OCI-LY1 (cell line): ENCODE data around the gene EEPD1.

Source experiments
- H2AFZ ChIP-seq: fragments of 200-600 bp; sonication (generic), shearing (Covaris generic); 2 replicates; pipeline ENCODE4 v1.6.0; 2014; ENCODE audit warnings: antibody characterized with exemption, mild to moderate bottlenecking, low read length
- H3F3A ChIP-seq: fragments of 200-600 bp; sonication (generic), shearing (Covaris generic); 2 replicates; pipeline ENCODE4 v1.6.0; 2014; ENCODE audit warnings: mild to moderate bottlenecking, antibody characterized with exemption, low read length, moderate library complexity; ENCODE audit not compliant: insufficient read depth
- H3K27ac ChIP-seq: fragments of 200-600 bp; sonication (generic); 2 replicates; pipeline ENCODE4 v1.5.1; 2014; ENCODE audit warnings: low read length, mixed run types, mild to moderate bottlenecking, low read depth; ENCODE audit not compliant: poor library complexity, severe bottlenecking
- H3K27me3 ChIP-seq: fragments of 200-600 bp; sonication (generic); 2 replicates; pipeline ENCODE4 v1.6.0; 2014; ENCODE audit warnings: antibody characterized with exemption, mild to moderate bottlenecking, low read length, moderate library complexity; ENCODE audit not compliant: insufficient read depth
- H3K36me3 ChIP-seq: fragments of 200-600 bp; sonication (generic); 2 replicates; pipeline ENCODE4 v1.6.1; 2014; ENCODE audit warnings: mild to moderate bottlenecking, antibody characterized with exemption, low read length, moderate library complexity, mixed read lengths; ENCODE audit not compliant: insufficient read depth
- H3K4me1 ChIP-seq: fragments of 200-600 bp; sonication (generic); 2 replicates; pipeline ENCODE4 v1.5.1; 2014; ENCODE audit warnings: mild to moderate bottlenecking, low read length, moderate library complexity; ENCODE audit not compliant: insufficient read depth, severe bottlenecking
- H3K4me2 ChIP-seq: fragments of 200-600 bp; sonication (generic), shearing (Covaris generic); 2 replicates; pipeline ENCODE4 v1.6.1; 2014; ENCODE audit warnings: low read length
- H3K4me3 ChIP-seq: fragments of 200-600 bp; sonication (generic); 2 replicates; pipeline ENCODE4 v1.5.1; 2014; ENCODE audit warnings: low read length, low read depth, mild to moderate bottlenecking, mixed read lengths; ENCODE audit not compliant: poor library complexity, severe bottlenecking
- H3K79me2 ChIP-seq: fragments of 200-600 bp; shearing (Covaris generic); 2 replicates; pipeline ENCODE4 v1.6.1; 2016; ENCODE audit warnings: mixed run types, low read length, mixed read lengths; ENCODE audit not compliant: insufficient read depth
- H3K9ac ChIP-seq: fragments of 200-600 bp; sonication (generic), shearing (Covaris generic); 2 replicates; pipeline ENCODE4 v1.6.1; 2014; ENCODE audit warnings: mild to moderate bottlenecking, low read length, mixed read lengths
- H3K9me2 ChIP-seq: fragments of 200-600 bp; sonication (generic), shearing (Covaris generic); 2 replicates; pipeline ENCODE4 v1.6.1; 2014; ENCODE audit warnings: low read depth, mild to moderate bottlenecking, low read length, mixed read lengths
- H3K9me3 ChIP-seq: fragments of 200-600 bp; shearing (Covaris generic); 2 replicates; pipeline ENCODE4 v1.6.1; 2014; ENCODE audit warnings: low read length, mixed read lengths
- H4K20me1 ChIP-seq: fragments of 200-600 bp; sonication (generic), shearing (Covaris generic); 2 replicates; pipeline ENCODE4 v1.6.0; 2016; ENCODE audit warnings: mild to moderate bottlenecking, low read length; ENCODE audit not compliant: insufficient read depth
- EZH2 ChIP-seq: fragments of 200-600 bp; sonication (generic), shearing (Covaris generic); IDR thresholded peaks from 2 replicates; pipeline ENCODE4 v1.8.0; 2017; ENCODE audit warnings: borderline replicate concordance, mixed run types, mild to moderate bottlenecking, antibody characterized with exemption, low read length, moderate library complexity, mixed read lengths
- TF ChIP-seq, protein P1 (sequence below): fragments of 200-600 bp; sonication (generic), shearing (Covaris generic); IDR thresholded peaks from 2 replicates; pipeline ENCODE4 v1.5.1; 2017; ENCODE audit warnings: mild to moderate bottlenecking, antibody characterized with exemption, low read length, moderate library complexity, mixed read lengths

EEPD1 gene

GRCh38 chr7:36159618-36160017 lies 6.6 kb downstream of the EEPD1 start:
- H4K20me1 ChIP-seq, result no peaks in the 10 kb centered on the region
- H3K4me3 ChIP-seq, result no peak overlapping the region
- no peak overlapping the region for H3K27ac ChIP-seq
- no peaks in the 10 kb centered on the region for H3K9me3 ChIP-seq
- no peaks in the 10 kb centered on the region for H3K9me2 ChIP-seq
- no peak overlapping the region for H2AFZ ChIP-seq
- peaks cover 5% of the 10 kb centered on the region; the same call in 1 of the 2 replicates for H3K36me3 ChIP-seq
- TF ChIP-seq, protein P1, sequence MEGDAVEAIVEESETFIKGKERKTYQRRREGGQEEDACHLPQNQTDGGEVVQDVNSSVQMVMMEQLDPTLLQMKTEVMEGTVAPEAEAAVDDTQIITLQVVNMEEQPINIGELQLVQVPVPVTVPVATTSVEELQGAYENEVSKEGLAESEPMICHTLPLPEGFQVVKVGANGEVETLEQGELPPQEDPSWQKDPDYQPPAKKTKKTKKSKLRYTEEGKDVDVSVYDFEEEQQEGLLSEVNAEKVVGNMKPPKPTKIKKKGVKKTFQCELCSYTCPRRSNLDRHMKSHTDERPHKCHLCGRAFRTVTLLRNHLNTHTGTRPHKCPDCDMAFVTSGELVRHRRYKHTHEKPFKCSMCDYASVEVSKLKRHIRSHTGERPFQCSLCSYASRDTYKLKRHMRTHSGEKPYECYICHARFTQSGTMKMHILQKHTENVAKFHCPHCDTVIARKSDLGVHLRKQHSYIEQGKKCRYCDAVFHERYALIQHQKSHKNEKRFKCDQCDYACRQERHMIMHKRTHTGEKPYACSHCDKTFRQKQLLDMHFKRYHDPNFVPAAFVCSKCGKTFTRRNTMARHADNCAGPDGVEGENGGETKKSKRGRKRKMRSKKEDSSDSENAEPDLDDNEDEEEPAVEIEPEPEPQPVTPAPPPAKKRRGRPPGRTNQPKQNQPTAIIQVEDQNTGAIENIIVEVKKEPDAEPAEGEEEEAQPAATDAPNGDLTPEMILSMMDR, result no peak
- TF ChIP-seq EZH2, result no peak
- H3K79me2 ChIP-seq, result peaks cover 23% of the 10 kb centered on the region; the same call in 1 of the 2 replicates
- H3K4me2 ChIP-seq, result peak overlapping the region; percentile 17; the same call in 1 of the 2 replicates
- H3K9ac ChIP-seq, result no peak overlapping the region
- no peaks in the 10 kb centered on the region for H3F3A ChIP-seq
- H3K27me3 ChIP-seq, result no peaks in the 10 kb centered on the region
- H3K4me1 ChIP-seq, result peaks cover 44% of the 10 kb centered on the region

DNA sequence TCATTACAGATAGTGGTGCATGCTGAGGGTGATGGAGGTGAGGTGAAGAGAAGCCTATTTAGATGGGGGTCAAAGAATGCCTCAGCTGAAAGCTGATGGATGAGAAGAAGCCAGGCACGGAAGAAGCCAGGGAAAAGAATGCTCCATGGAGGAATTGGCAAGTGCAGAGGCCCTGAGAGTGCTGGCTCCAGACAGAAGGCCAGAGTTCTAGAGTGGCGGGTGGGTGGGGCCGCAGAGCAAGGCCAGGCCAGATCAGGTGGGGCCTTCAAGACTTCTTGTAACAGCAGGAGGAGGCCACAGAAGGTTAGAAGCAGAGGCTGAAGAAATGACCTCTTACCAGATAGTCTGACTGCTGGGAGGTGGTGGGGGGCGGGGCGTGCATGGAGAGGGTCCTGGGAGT lies 7.3 kb downstream of the EEPD1 start:
- Histone ChIP-seq H3K9me2 (no peaks in the 10 kb centered on the region), H3K27me3 (no peaks in the 10 kb centered on the region), H3K9me3 (no peaks in the 10 kb centered on the region), H4K20me1 (no peaks in the 10 kb centered on the region), H3K4me1 (peaks cover 44% of the 10 kb centered on the region), H3K9ac (no peak overlapping the region), H3K36me3 (no peaks in the 10 kb centered on the region; the same call in 1 of the 2 replicates), H2AFZ (no peak overlapping the region), H3K79me2 (peaks cover 23% of the 10 kb centered on the region; the same call in 1 of the 2 replicates), H3K27ac (no peak overlapping the region), H3F3A (no peaks in the 10 kb centered on the region), H3K4me2 (peak overlapping the region; percentile 25; the same call in 1 of the 2 replicates), H3K4me3 (no peak overlapping the region)
- TF ChIP-seq, protein P1, result no peak

- H3K4me2 ChIP-seq, result no peak overlapping the region
Observed at GRCh38 chr7:36161996-36162395, 8.9 kb downstream of the EEPD1 start.

More at GRCh38 chr7:36161996-36162395, 8.9 kb downstream of the EEPD1 start:
- Histone ChIP-seq H3F3A (no peaks in the 10 kb centered on the region), H3K4me1 (peaks cover 45% of the 10 kb centered on the region), H4K20me1 (no peaks in the 10 kb centered on the region), H3K9me2 (no peaks in the 10 kb centered on the region), H3K4me3 (no peak overlapping the region), H2AFZ (no peak overlapping the region), H3K9ac (no peak overlapping the region), H3K27me3 (no peaks in the 10 kb centered on the region), H3K27ac (no peak overlapping the region), H3K79me2 (peaks cover 15% of the 10 kb centered on the region; the same call in 1 of the 2 replicates), H3K9me3 (no peaks in the 10 kb centered on the region), H3K36me3 (no peaks in the 10 kb centered on the region)
- no peak for TF ChIP-seq EZH2
- TF ChIP-seq, protein P1, result no peak
